H1 (cell line): ENCODE measurements around the gene APLN. TPM values are rescaled to one million over a fixed set of nuclear protein-coding genes. Genes with fewer than 3 reads are reported as not detected.

Source experiments
- CTCF ChIA-PET: fragments of 300-600 bp; sonication (Branson Sonifier 250); formaldehyde crosslinking; loops from one replicate; lab custom pipeline; 2021; ENCODE audit not compliant: partially characterized antibody; lab: Charles Lee
- POLR2A ChIA-PET: fragments of 300-600 bp; sonication (Branson Sonifier 250); formaldehyde crosslinking; loops from one replicate; lab custom pipeline; 2021; ENCODE audit warnings: inconsistent platforms; ENCODE audit not compliant: partially characterized antibody; lab: Charles Lee
- DNase-seq, 2 experiments: peaks; one replicate each; pipeline versions ENCODE4 v3.0.0 to v3.0.0-alpha.2; 2010 to 2022; ENCODE audit warnings: low spot score in 2 of 2, low read depth in 1 of 2, mixed read lengths in 1 of 2
- FAIRE-seq: peaks from 2 replicates; lab custom pipeline; 2011; peaks lifted over from hg19 to GRCh38; lab: Jason Lieb, UNC
- H2AFZ ChIP-seq: 2 replicates; pipeline ENCODE4 v1.8.1; 2012; ENCODE audit warnings: low read length, inconsistent platforms
- H2AK5ac ChIP-seq: 2 replicates; pipeline ENCODE4 v1.6.1; 2013; ENCODE audit warnings: low read depth, low read length
- H2BK120ac ChIP-seq: replicated peaks from 2 replicates; pipeline ENCODE3; 2013; ENCODE audit warnings: low read depth, low read length, inconsistent platforms
- H2BK12ac ChIP-seq: 2 replicates; pipeline ENCODE4 v1.6.1; 2013; ENCODE audit warnings: low read depth, low read length
- H2BK15ac ChIP-seq: 2 replicates; pipeline ENCODE4 v1.6.1; 2013; ENCODE audit warnings: low read length
- H2BK20ac ChIP-seq: 2 replicates; pipeline ENCODE4 v1.6.1; 2013; ENCODE audit warnings: low read length
- H2BK5ac ChIP-seq: 2 replicates; pipeline ENCODE4 v1.6.1; 2013; ENCODE audit warnings: low read depth, low read length
- H3K14ac ChIP-seq: 2 replicates; pipeline ENCODE4 v1.6.1; 2013; ENCODE audit warnings: inconsistent platforms; ENCODE audit not compliant: insufficient read length
- H3K18ac ChIP-seq: 2 replicates; pipeline ENCODE4 v1.6.1; 2013; ENCODE audit warnings: low read length; ENCODE audit errors: extremely low read depth
- H3K23ac ChIP-seq: 2 replicates; pipeline ENCODE4 v1.6.1; 2013; ENCODE audit warnings: inconsistent platforms; ENCODE audit not compliant: insufficient read length
- H3K23me2 ChIP-seq: 2 replicates; pipeline ENCODE4 v1.6.1; 2013; ENCODE audit warnings: low read depth, low read length
- H3K27ac ChIP-seq: 2 replicates; pipeline ENCODE4 v1.6.1; 2011; ENCODE audit warnings: low read depth, low read length, inconsistent platforms
- H3K27me3 ChIP-seq, 4 experiments: replicated peaks in 1 of 4; 1 replicate in 1 of 4; 2 replicates in 3 of 4; pipeline versions ENCODE4 v1.6.1 to v1.8.1; 2011 to 2013; ENCODE audit warnings: low read length in 3 of 4, mild to moderate bottlenecking in 3 of 4, inconsistent platforms in 2 of 4, mixed read lengths in 2 of 4, moderate library complexity in 1 of 4; ENCODE audit not compliant: control insufficient read depth in 3 of 4, insufficient read depth in 3 of 4; ENCODE audit errors: extremely low read depth in 1 of 4
- H3K36me3 ChIP-seq, 4 experiments: 2 replicates each; pipeline versions ENCODE4 v1.6.1 to v1.8.1; 2011 to 2013; ENCODE audit warnings: mild to moderate bottlenecking in 4 of 4, low read length in 3 of 4, moderate library complexity in 2 of 4, control low read depth in 1 of 4, inconsistent platforms in 1 of 4; ENCODE audit not compliant: insufficient read depth in 4 of 4, control insufficient read depth in 2 of 4
- H3K4ac ChIP-seq: replicated peaks from 2 replicates; pipeline ENCODE3; 2013; ENCODE audit warnings: low read length, low read depth, mixed read lengths, inconsistent platforms; ENCODE audit not compliant: insufficient read length
- H3K4me1 ChIP-seq, 4 experiments: replicated peaks in 1 of 4; 1 replicate in 1 of 4; 2 replicates in 3 of 4; pipeline versions ENCODE4 v1.6.1 to v1.8.1; 2011 to 2013; ENCODE audit warnings: low read length in 3 of 4, inconsistent platforms in 2 of 4, mixed read lengths in 1 of 4; ENCODE audit not compliant: insufficient read depth in 4 of 4, control insufficient read depth in 3 of 4
- H3K4me2 ChIP-seq, 2 experiments: 2 replicates each; pipeline versions ENCODE4 v1.6.1 to v1.8.1; 2011 to 2013; ENCODE audit warnings: low read depth in 2 of 2, low read length in 2 of 2, control low read depth in 1 of 2, inconsistent platforms in 1 of 2, mild to moderate bottlenecking in 1 of 2; ENCODE audit not compliant: insufficient read depth in 1 of 2
- H3K4me3 ChIP-seq, 4 experiments: fragments of 200-600, 300-600 bp in 1 of 4; sonication (generic), shearing (Covaris generic), sonication (Bioruptor Twin) in 1 of 4; 2 replicates each; pipeline versions ENCODE4 v1.5.1 to v1.8.1; 2011 to 2016; ENCODE audit warnings: low read length in 4 of 4, low read depth in 3 of 4, control low read depth in 2 of 4, inconsistent platforms in 2 of 4, mild to moderate bottlenecking in 2 of 4, mixed read lengths in 1 of 4, moderate library complexity in 1 of 4; ENCODE audit not compliant: insufficient read depth in 2 of 4; ENCODE audit errors: extremely low read depth in 1 of 4
- H3K56ac ChIP-seq: replicated peaks from 2 replicates; pipeline ENCODE3; 2013; ENCODE audit warnings: low read depth, mild to moderate bottlenecking, mixed read lengths, low read length, inconsistent platforms; ENCODE audit not compliant: insufficient read length
- H3K79me1 ChIP-seq: 2 replicates; pipeline ENCODE4 v1.6.1; 2013; ENCODE audit warnings: low read depth, low read length, control low read depth
- H3K79me2 ChIP-seq, 2 experiments: 2 replicates each; pipeline versions ENCODE4 v1.6.1 to v1.8.1; 2012 to 2013; ENCODE audit warnings: low read length in 2 of 2, mild to moderate bottlenecking in 2 of 2, inconsistent platforms in 1 of 2; ENCODE audit not compliant: insufficient read depth in 2 of 2, control insufficient read depth in 1 of 2
- H3K9ac ChIP-seq, 4 experiments: replicated peaks in 1 of 4; 1 replicate in 1 of 4; 2 replicates in 3 of 4; pipeline versions ENCODE4 v1.6.1 to v1.8.1; 2011 to 2013; ENCODE audit warnings: low read depth in 3 of 4, low read length in 3 of 4, control low read depth in 2 of 4, mild to moderate bottlenecking in 2 of 4, moderate library complexity in 2 of 4, inconsistent platforms in 1 of 4; ENCODE audit errors: extremely low read depth in 1 of 4
- H3K9me3 ChIP-seq, 2 experiments: 2 replicates each; pipeline versions ENCODE4 v1.6.1 to v1.8.1; 2012 to 2013; ENCODE audit warnings: mild to moderate bottlenecking in 2 of 2, moderate library complexity in 2 of 2, control low read depth in 1 of 2, inconsistent platforms in 1 of 2, low read depth in 1 of 2, low read length in 1 of 2, mixed read lengths in 1 of 2; ENCODE audit not compliant: insufficient read depth in 2 of 2
- H4K20me1 ChIP-seq, 2 experiments: replicated peaks in 1 of 2; 2 replicates each; pipeline versions ENCODE3 to v1.8.1; 2011 to 2013; ENCODE audit warnings: inconsistent platforms in 2 of 2, low read length in 2 of 2, mild to moderate bottlenecking in 1 of 2; ENCODE audit not compliant: insufficient read depth in 2 of 2, control insufficient read depth in 1 of 2
- H4K5ac ChIP-seq: 2 replicates; pipeline ENCODE4 v1.6.1; 2013; ENCODE audit warnings: low read length, low read depth, mixed read lengths, inconsistent platforms; ENCODE audit not compliant: insufficient read length
- H4K8ac ChIP-seq: 2 replicates; pipeline ENCODE4 v1.8.0; 2013; ENCODE audit warnings: mild to moderate bottlenecking, moderate library complexity, low read length, inconsistent platforms; ENCODE audit not compliant: insufficient read depth; ENCODE audit errors: extremely low read depth
- H4K91ac ChIP-seq: replicated peaks from 2 replicates; pipeline ENCODE3; 2013; ENCODE audit warnings: low read length, mixed read lengths, inconsistent platforms; ENCODE audit not compliant: insufficient read length
- CTCF ChIP-seq, 3 experiments: IDR thresholded peaks; 1 replicate in 2 of 3; 2 replicates in 1 of 3; pipeline versions ENCODE4 v1.5.1 to v1.6.1; 2011; ENCODE audit warnings: low read length in 3 of 3, mild to moderate bottlenecking in 3 of 3, inconsistent platforms in 2 of 3, low read depth in 1 of 3, moderate library complexity in 1 of 3; ENCODE audit not compliant: insufficient read depth in 1 of 3; ENCODE audit errors: control extremely low read depth in 1 of 3
- E2F6 ChIP-seq: IDR thresholded peaks from 2 replicates; pipeline ENCODE4 v1.6.1; 2012; ENCODE audit warnings: inconsistent platforms
- WGBS, 2 experiments: shearing (Covaris generic) in 1 of 2; methylation state at CpG; one replicate each; pipeline versions ENCODE4 v1.1.6 to v1.1.7; 2013 to 2015; ENCODE audit warnings: low lambda C conversion rate in 2 of 2, mixed read lengths in 2 of 2, inconsistent platforms in 1 of 2, low coverage in 1 of 2, missing lambda C conversion rate in 1 of 2; ENCODE audit not compliant: insufficient replicate concordance in 2 of 2, insufficient coverage in 1 of 2, insufficient read length in 1 of 2; ENCODE audit errors: extremely low coverage in 1 of 2, missing lambda C conversion rate in 1 of 2; 5-methylcytosine and 5-hydroxymethylcytosine counted together
- polyA plus RNA-seq, 7 experiments: library from polyadenylated mRNA; depleted of rRNA in 3 of 7; stranded (reverse) in 5 of 7; unstranded in 2 of 7; fragments of >200 nt in 5 of 7; fragments of 200-250 nt in 2 of 7; gene quantifications; 1 replicate in 5 of 7; 2 replicates in 1 of 7; 4 replicates in 1 of 7; pipeline versions ENCODE4 v1.2.1 to v1.2.3, GENCODE V29; 2011 to 2013; ENCODE audit warnings: missing spikeins in 2 of 7, mixed read lengths in 2 of 7
- total RNA-seq: library from RNA; stranded (reverse); fragmentation: NEBNext Ultra II Directional; extraction: Animal tissue kit (Norgen Biotek cat#: 25700); gene quantifications from 2 replicates; pipeline ENCODE4 v1.2.1, GENCODE V29; 2021

The APLN gene
- total and polyA plus RNA-seq, 2 of the 8 experiments (the other 6 are each of a cell fraction or from before 2014, with no cell fraction given): 1.1 to 1.8 TPM

GRCh38 chrX:129695535-129695934 is 40.8 kb upstream of the APLN start:
- Histone ChIP-seq H3K79me2 (no peaks in the 10 kb centered on the region), H2AK5ac (no peak overlapping the region), H3K27me3 (no peaks in the 10 kb centered on the region), H2BK20ac (0 out of 2 replicates have a peak overlapping the region, but pooled peaks have one; percentile 80), H3K4me2 (no peak overlapping the region; a peak in 1 of 4 replicates), H2BK12ac (peak overlapping the region; percentile 50; the same call in 1 of the 2 replicates), H2AFZ (no peak overlapping the region), H3K4ac (no peak overlapping the region), H4K8ac (no peak overlapping the region), H2BK5ac (no peak overlapping the region), H3K4me1 (peaks cover 0 to 16% (median 8%) of the 10 kb centered on the region in 4 experiments; a peak in 5 of 7 replicates), H3K27ac (no peak overlapping the region), H4K5ac (no peak overlapping the region), H2BK120ac (peak overlapping the region; percentile 15), H3K9ac (no peak overlapping the region), H3K9me3 (no peaks in the 10 kb centered on the region), H2BK15ac (no peak overlapping the region), H4K20me1 (no peaks in the 10 kb centered on the region), H4K91ac (peak overlapping the region; percentile 73), H3K4me3 (no peak overlapping the region), H3K18ac (no peak overlapping the region), H3K79me1 (no peaks in the 10 kb centered on the region)
- 72% methylated on average over 5 of the region's 6 CpGs; no CpG with 5 or more reads in 1 of the 2 experiments for WGBS, 2 experiments
- DNase-seq (no peak), FAIRE-seq (no peak)
- no peak for TF ChIP-seq CTCF (IDR thresholded peaks at IDR 0.05; ENCODE audit: control extremely low read depth in 1 of 3, insufficient read depth in 1 of 3, low read depth in 1 of 3, low read length in 3 of 3)
- peak; percentile 80 for TF ChIP-seq E2F6
- TF ChIP-seq, all 59 proteins: peak for 1
- Histone ChIP-seq H3K23ac (no peak overlapping the region), H3K36me3 (no peaks in the 10 kb centered on the region), H3K56ac (no peak overlapping the region), H3K23me2 (no peaks in the 10 kb centered on the region), H3K14ac (no peak overlapping the region)
- ChIA-PET POLR2A (interaction anchor here (1.1 to 2.3 kb wide), 2 partner anchors 18 to 41 kb away, joined by 4 to 8 read pairs; partner anchors contain the start of gene APLN), CTCF (interaction anchor here (1.0 to 3.2 kb wide), 7 partner anchors 9 to 58 kb away, joined by 3 to 14 read pairs (median 4); no protein-coding TSS in a partner anchor)
